Liver (tissue), 9 donors: ENCODE results near the gene FBXO28. TPM values are rescaled to one million over a fixed set of nuclear protein-coding genes. Genes with fewer than 3 reads are reported as not detected.

Experiments used
- DNase-seq: peaks from one replicate; pipeline ENCODE4 v3.0.0-alpha.2; 2017; ENCODE audit warnings: low spot score
- H3K27ac ChIP-seq, 2 donors: one replicate each; pipeline ENCODE4 v1.7.0; 2013; ENCODE audit warnings: inconsistent platforms in 2 of 2, low read length in 2 of 2, control low read depth in 1 of 2, low read depth in 1 of 2, mild to moderate bottlenecking in 1 of 2
- H3K27me3 ChIP-seq, 4 donors: one replicate each; pipeline versions ENCODE4 v1.6.1 to v1.7.0; 2013; ENCODE audit warnings: low read length in 3 of 4, inconsistent platforms in 1 of 4, mild to moderate bottlenecking in 1 of 4, moderate library complexity in 1 of 4; ENCODE audit not compliant: control insufficient read depth in 4 of 4, insufficient read depth in 4 of 4
- H3K36me3 ChIP-seq, 4 donors: one replicate each; pipeline versions ENCODE4 v1.6.1 to v1.7.0; 2013; ENCODE audit warnings: low read length in 3 of 4, mild to moderate bottlenecking in 3 of 4, low read depth in 1 of 4, moderate library complexity in 1 of 4; ENCODE audit not compliant: control insufficient read depth in 4 of 4, insufficient read depth in 3 of 4
- H3K4me1 ChIP-seq, 4 donors: one replicate each; pipeline versions ENCODE4 v1.6.1 to v1.7.0; 2013; ENCODE audit warnings: low read length in 3 of 4, mild to moderate bottlenecking in 3 of 4, moderate library complexity in 1 of 4; ENCODE audit not compliant: control insufficient read depth in 4 of 4, insufficient read depth in 4 of 4
- H3K4me3 ChIP-seq, 3 donors: one replicate each; pipeline versions ENCODE4 v1.6.1 to v1.7.0; 2013; ENCODE audit warnings: low read length in 3 of 3, control low read depth in 1 of 3, low read depth in 1 of 3, mild to moderate bottlenecking in 1 of 3
- H3K9ac ChIP-seq, 2 donors: one replicate each; pipeline ENCODE4 v1.7.0; 2013; ENCODE audit warnings: low read length in 2 of 2, mild to moderate bottlenecking in 2 of 2, moderate library complexity in 2 of 2, control low read depth in 1 of 2, low read depth in 1 of 2
- H3K9me3 ChIP-seq, 4 donors: one replicate each; pipeline versions ENCODE4 v1.6.1 to v1.7.0; 2013; ENCODE audit warnings: low read length in 3 of 4; ENCODE audit not compliant: control insufficient read depth in 4 of 4
- EGR1 ChIP-seq, 2 donors: IDR thresholded peaks; 2 replicates each; pipeline ENCODE4 v1.6.1; 2016 to 2018; ENCODE audit warnings: antibody characterized with exemption in 2 of 2, low read depth in 2 of 2
- FOXA1 ChIP-seq: IDR thresholded peaks from 2 replicates; pipeline ENCODE4 v1.6.1; 2016; ENCODE audit warnings: antibody characterized with exemption
- FOXA2 ChIP-seq: IDR thresholded peaks from 2 replicates; pipeline ENCODE4 v1.6.1; 2016; ENCODE audit warnings: antibody characterized with exemption
- GABPA ChIP-seq, 2 donors: IDR thresholded peaks in 1 of 2; conservative IDR thresholded peaks in 1 of 2; 2 replicates each; pipeline ENCODE4 v1.6.1; 2016; ENCODE audit warnings: antibody characterized with exemption in 2 of 2, mild to moderate bottlenecking in 1 of 2, moderate library complexity in 1 of 2
- HNF4A ChIP-seq, 2 donors: conservative IDR thresholded peaks; 2 replicates each; pipeline ENCODE4 v1.6.1; 2016; ENCODE audit warnings: antibody characterized with exemption in 2 of 2, mild to moderate bottlenecking in 2 of 2
- HNF4G ChIP-seq: IDR thresholded peaks from 2 replicates; pipeline ENCODE4 v1.6.1; 2016; ENCODE audit warnings: antibody characterized with exemption
- RAD21 ChIP-seq, 2 donors: IDR thresholded peaks; 2 replicates each; pipeline ENCODE4 v1.6.1; 2016; ENCODE audit warnings: antibody characterized with exemption in 2 of 2, mild to moderate bottlenecking in 2 of 2
- RXRA ChIP-seq, 2 donors: IDR thresholded peaks; 2 replicates each; pipeline ENCODE4 v1.6.1; 2017 to 2018; ENCODE audit warnings: antibody characterized with exemption in 2 of 2, mild to moderate bottlenecking in 1 of 2
- SP1 ChIP-seq: IDR thresholded peaks from 2 replicates; pipeline ENCODE4 v1.6.1; 2018; ENCODE audit warnings: antibody characterized with exemption, mild to moderate bottlenecking
- TAF1 ChIP-seq: conservative IDR thresholded peaks from 2 replicates; pipeline ENCODE4 v1.6.1; 2016; ENCODE audit warnings: antibody characterized with exemption, mild to moderate bottlenecking
- YY1 ChIP-seq: IDR thresholded peaks from 2 replicates; pipeline ENCODE4 v1.6.1; 2016; ENCODE audit warnings: antibody characterized with exemption, mild to moderate bottlenecking
- WGBS: extraction: QIAGEN DNeasy Blood & Tissue Kit; methylation state at CpG from one replicate; pipeline ENCODE4 v1.1.7; 2013; 5-methylcytosine and 5-hydroxymethylcytosine counted together
- polyA plus RNA-seq, 2 donors: library from polyadenylated mRNA; stranded (reverse) in 1 of 2; unstranded in 1 of 2; fragments of 200-250 nt in 1 of 2; fragments of >200 nt in 1 of 2; fragmentation: Nextera tagmentation in 1 of 2; extraction: Ambion mirVana in 1 of 2; gene quantifications; one replicate each; pipeline versions ENCODE4 v1.2.1 to v1.2.3, GENCODE V29; 2013 to 2015
- total RNA-seq, 2 donors: library from RNA; depleted of rRNA; stranded (reverse); fragments of >200 nt; gene quantifications; one replicate each; pipeline ENCODE4 v1.2.3, GENCODE V29; 2014
- TF ChIP-seq, protein P1 (sequence below): IDR thresholded peaks from 2 replicates; pipeline ENCODE4 v1.6.1; 2016; ENCODE audit warnings: antibody characterized with exemption
- TF ChIP-seq, protein P2 (sequence below): IDR thresholded peaks from 2 replicates; pipeline ENCODE4 v1.6.1; 2016; ENCODE audit warnings: antibody characterized with exemption
- TF ChIP-seq, protein P3 (sequence below): IDR thresholded peaks from 2 replicates; pipeline ENCODE4 v1.6.1; 2016; ENCODE audit warnings: antibody characterized with exemption
- TF ChIP-seq, protein P4 (sequence below): fragments of 150-350 bp; IDR thresholded peaks from 2 replicates; pipeline ENCODE4 v1.5.1; 2017; ENCODE audit warnings: improper control_type of control experiment, low read depth, low read length; ENCODE audit not compliant: missing input control
- donor health status: healthy.
- donor health status: healthy.
- donor health status: healthy.
- donor health status: healthy.
- donor health status: healthy.

The FBXO28 gene
- total and polyA plus RNA-seq, 4 donors: 6.7 to 23.1 (median 13.1) TPM

DNA sequence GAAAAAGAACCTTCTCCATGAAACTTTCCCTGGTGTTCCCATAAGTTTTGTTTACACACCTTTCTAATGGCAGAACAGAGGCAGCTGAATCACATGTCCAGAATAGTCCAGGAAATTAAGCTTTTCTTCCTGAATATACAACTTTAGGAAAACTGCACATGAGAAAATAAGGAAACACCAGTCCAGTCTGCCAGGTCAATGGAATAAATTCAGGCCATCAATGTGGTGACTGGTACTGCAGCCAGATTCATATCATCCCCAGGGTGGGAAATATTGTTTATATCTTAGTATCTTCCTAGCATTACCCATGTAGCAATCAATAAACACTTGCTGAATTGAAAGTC is 6.7 kb upstream of the FBXO28 start:
- Histone ChIP-seq H3K27me3 (no peaks in the 10 kb centered on the region), H3K27ac (no peak overlapping the region), H3K36me3 (no peaks in the 10 kb centered on the region), H3K4me3 (no peak overlapping the region), H3K9me3 (no peaks in the 10 kb centered on the region), H3K4me1 (peaks cover 3 to 11% (median 5%) of the 10 kb centered on the region in 4 donors), H3K9ac (no peak overlapping the region)
- TF ChIP-seq, protein P1, sequence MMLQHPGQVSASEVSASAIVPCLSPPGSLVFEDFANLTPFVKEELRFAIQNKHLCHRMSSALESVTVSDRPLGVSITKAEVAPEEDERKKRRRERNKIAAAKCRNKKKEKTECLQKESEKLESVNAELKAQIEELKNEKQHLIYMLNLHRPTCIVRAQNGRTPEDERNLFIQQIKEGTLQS: no peak
- TF ChIP-seq FOXA1 (no peak), FOXA2 (no peak), YY1 (no peak), TAF1 (no peak), RXRA (IDR thresholded peaks at IDR 0.05) (no peak), HNF4G (no peak), RAD21 (IDR thresholded peaks at IDR 0.05) (no peak), SP1 (no peak)
- TF ChIP-seq, protein P2, sequence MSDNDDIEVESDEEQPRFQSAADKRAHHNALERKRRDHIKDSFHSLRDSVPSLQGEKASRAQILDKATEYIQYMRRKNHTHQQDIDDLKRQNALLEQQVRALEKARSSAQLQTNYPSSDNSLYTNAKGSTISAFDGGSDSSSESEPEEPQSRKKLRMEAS: no peak
- DNase-seq: no peak

DNA sequence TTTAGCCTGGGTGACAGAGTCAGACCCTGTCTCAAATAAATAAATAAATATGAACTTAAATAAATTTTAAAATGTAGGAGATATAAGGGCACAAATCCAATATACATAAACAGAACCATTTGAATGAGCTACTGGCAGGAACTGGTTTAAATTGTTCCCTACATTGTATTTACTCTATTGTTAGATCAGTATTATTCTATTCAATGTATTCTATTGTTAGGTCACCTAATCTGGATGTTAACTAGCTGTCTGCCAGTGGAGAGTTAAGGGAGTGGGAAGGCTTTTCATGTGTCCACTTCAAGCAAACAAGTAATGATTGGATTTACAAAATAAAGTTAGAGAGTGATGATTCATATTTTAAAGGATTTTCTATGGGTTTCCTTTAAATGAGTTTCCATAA is 4.9 kb upstream of the FBXO28 start:
- no peak overlapping the region for H3K27ac ChIP-seq
- DNase-seq: no peak
- H3K36me3 ChIP-seq: no peaks in the 10 kb centered on the region
- H3K9ac ChIP-seq: no peak overlapping the region
- H3K4me1 ChIP-seq: peaks cover 3 to 11% (median 6%) of the 10 kb centered on the region in 4 donors
- TF ChIP-seq TAF1 (no peak), FOXA2 (no peak), SP1 (no peak), HNF4G (no peak), RAD21 (IDR thresholded peaks at IDR 0.05) (no peak), YY1 (no peak), FOXA1 (no peak)
- TF ChIP-seq, protein P1: no peak
- no peaks in the 10 kb centered on the region for H3K9me3 ChIP-seq
- no peak overlapping the region for H3K4me3 ChIP-seq
- H3K27me3 ChIP-seq: no peaks in the 10 kb centered on the region

DNA sequence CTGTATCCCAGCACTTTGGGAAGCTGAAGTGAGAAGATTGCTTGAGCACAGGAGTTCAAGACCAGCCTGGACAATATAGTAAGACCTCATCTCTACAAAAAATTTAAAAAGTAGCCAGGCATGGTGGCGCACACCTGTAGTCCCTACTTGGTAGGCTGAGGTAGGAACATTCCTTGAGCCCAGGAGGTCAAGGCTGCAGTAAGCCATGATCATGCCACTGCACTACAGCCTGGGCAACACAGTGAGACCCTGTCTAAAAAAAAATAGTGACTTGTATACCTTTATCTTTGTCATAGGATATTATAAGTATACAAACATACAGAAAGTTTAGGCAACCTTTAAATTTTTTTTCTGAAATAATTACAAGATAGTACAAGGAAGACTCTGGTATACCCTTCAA is 3.9 kb upstream of the FBXO28 start:
- Histone ChIP-seq H3K27ac (no peak overlapping the region), H3K9ac (no peak overlapping the region), H3K36me3 (no peaks in the 10 kb centered on the region), H3K4me3 (no peak overlapping the region), H3K4me1 (peaks cover 3 to 15% (median 9%) of the 10 kb centered on the region in 4 donors), H3K9me3 (no peaks in the 10 kb centered on the region), H3K27me3 (no peaks in the 10 kb centered on the region)
- WGBS: 95% methylated on average over 1 of the region's 1 CpG
- TF ChIP-seq, protein P1: no peak
- DNase-seq: no peak

DNA sequence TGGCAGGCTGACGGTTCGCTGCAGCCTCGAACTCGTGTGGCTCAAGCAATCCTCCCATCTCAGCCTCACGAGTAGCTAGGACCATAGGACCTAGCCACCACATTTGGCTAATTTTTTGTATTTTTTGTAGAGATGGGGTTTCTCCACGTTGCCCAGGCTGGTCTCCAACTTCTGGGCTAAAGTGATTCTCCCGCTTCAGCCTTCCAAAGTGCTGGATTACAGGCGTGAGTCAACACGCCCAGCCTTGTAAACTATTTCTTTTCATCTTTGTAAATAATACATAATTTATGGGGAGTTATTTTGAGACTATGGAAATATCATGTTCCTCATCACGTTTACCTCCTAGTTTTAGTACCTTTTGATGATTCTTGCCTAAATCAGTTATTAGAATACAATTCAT is 906 bp upstream of the FBXO28 start:
- WGBS: 79% methylated on average over 10 of the region's 10 CpGs
- H3K9ac ChIP-seq: no peak overlapping the region
- no peak overlapping the region for H3K4me3 ChIP-seq
- H3K9me3 ChIP-seq: no peaks in the 10 kb centered on the region
- peaks cover 0 to 22% (median 21%) of the 10 kb centered on the region in 4 donors for H3K4me1 ChIP-seq
- no peak overlapping the region for H3K27ac ChIP-seq
- H3K36me3 ChIP-seq: no peaks in the 10 kb centered on the region
- H3K27me3 ChIP-seq: no peaks in the 10 kb centered on the region
- DNase-seq: no peak
- TF ChIP-seq FOXA1 (no peak), EGR1 (IDR thresholded peaks at IDR 0.05; ENCODE audit: low read depth in 2 of 2) (no peak), FOXA2 (no peak), HNF4G (no peak), YY1 (no peak), GABPA (IDR thresholded peaks at IDR 0.05 in 1 of 2, conservative IDR thresholded peaks at IDR 0.05 in 1 of 2) (no peak), TAF1 (no peak), SP1 (no peak), HNF4A (conservative IDR thresholded peaks at IDR 0.05) (no peak)
- TF ChIP-seq, protein P1: no peak
- TF ChIP-seq, protein P2: no peak
- TF ChIP-seq, protein P3, sequence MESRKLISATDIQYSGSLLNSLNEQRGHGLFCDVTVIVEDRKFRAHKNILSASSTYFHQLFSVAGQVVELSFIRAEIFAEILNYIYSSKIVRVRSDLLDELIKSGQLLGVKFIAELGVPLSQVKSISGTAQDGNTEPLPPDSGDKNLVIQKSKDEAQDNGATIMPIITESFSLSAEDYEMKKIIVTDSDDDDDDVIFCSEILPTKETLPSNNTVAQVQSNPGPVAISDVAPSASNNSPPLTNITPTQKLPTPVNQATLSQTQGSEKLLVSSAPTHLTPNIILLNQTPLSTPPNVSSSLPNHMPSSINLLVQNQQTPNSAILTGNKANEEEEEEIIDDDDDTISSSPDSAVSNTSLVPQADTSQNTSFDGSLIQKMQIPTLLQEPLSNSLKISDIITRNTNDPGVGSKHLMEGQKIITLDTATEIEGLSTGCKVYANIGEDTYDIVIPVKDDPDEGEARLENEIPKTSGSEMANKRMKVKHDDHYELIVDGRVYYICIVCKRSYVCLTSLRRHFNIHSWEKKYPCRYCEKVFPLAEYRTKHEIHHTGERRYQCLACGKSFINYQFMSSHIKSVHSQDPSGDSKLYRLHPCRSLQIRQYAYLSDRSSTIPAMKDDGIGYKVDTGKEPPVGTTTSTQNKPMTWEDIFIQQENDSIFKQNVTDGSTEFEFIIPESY: no peak
- TF ChIP-seq, protein P4, sequence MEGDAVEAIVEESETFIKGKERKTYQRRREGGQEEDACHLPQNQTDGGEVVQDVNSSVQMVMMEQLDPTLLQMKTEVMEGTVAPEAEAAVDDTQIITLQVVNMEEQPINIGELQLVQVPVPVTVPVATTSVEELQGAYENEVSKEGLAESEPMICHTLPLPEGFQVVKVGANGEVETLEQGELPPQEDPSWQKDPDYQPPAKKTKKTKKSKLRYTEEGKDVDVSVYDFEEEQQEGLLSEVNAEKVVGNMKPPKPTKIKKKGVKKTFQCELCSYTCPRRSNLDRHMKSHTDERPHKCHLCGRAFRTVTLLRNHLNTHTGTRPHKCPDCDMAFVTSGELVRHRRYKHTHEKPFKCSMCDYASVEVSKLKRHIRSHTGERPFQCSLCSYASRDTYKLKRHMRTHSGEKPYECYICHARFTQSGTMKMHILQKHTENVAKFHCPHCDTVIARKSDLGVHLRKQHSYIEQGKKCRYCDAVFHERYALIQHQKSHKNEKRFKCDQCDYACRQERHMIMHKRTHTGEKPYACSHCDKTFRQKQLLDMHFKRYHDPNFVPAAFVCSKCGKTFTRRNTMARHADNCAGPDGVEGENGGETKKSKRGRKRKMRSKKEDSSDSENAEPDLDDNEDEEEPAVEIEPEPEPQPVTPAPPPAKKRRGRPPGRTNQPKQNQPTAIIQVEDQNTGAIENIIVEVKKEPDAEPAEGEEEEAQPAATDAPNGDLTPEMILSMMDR: no peak
